NAMALWA (cell line): ENCODE measurements around the gene MERTK.
A peak's percentile ranks its signal among the peaks of the same experiment; 100 is the strongest.
"Not testable (repeated sequence)": the region's sequence is repeated elsewhere in the genome, so short reads cannot be mapped to it uniquely, and the experiment has no call there.

Experiments
- DNase-seq: peaks from one replicate; pipeline ENCODE4 v3.0.0-alpha.2; 2015; ENCODE audit warnings: low spot score

Gene MERTK

DNA sequence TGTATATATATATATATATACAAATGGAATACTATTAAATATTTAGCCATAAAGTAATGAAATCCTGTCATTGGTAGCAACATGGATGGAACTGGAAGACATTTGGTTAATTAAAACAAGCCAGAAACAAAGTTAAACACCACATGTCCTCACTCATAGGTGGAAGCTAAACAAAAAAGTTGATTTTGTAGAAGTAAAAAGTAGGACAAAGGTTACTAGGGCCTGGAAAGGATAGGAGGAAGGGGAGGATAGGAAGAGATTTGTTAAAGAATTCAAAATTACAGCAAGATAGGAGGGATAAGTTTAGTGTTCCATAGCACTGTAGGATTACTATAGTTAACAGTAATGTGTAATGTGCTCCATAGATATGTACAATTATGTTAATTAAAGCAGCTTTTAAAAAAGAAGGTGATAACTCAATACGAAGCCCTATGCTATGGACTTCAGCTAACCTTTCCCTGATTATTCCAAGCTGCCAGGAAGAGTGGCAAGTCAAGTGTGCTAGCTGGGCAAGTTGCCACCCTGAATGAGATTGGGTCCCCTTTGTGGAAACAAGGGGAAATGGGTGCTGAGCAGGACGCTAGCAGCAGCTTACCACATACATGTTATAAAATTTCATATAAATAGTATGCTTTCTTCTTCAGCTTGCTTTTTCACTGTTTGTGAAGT is 12.3 kb downstream of the MERTK start:
- DNase-seq: no peak

DNA sequence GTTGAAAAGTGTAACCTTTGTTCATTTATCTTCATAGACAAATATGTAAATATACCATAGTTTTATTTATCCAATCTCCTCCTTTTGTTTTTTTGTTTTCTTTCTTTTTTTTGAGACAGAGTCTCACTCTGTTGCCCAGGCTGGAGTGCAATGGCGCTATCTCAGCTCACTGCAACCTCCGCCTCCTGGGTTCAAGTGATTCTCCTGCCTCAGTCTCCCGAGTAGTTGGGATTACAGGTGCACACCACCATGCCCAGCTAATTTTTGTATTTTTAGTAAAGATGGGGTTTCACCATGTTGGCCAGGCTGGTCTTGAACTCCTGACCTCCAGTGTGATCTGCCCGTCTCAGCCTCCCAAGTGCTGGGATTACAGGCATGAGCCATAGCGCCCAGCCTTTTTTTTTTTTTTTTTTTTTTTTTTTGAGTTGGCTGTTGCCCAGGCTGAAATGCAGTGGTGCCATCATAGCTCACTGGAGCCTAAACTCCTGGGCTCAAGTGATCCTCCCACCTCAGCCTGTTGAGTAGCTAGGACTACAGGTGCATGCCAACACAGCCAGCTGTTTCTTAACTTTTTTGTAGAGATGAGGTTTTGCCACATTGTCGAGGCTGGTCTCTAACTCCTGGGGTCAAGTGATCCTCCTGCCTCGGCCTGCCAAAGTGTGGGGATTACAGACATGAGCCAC is 13.0 kb downstream of the MERTK start:
- not testable (repeated sequence) for DNase-seq

DNA sequence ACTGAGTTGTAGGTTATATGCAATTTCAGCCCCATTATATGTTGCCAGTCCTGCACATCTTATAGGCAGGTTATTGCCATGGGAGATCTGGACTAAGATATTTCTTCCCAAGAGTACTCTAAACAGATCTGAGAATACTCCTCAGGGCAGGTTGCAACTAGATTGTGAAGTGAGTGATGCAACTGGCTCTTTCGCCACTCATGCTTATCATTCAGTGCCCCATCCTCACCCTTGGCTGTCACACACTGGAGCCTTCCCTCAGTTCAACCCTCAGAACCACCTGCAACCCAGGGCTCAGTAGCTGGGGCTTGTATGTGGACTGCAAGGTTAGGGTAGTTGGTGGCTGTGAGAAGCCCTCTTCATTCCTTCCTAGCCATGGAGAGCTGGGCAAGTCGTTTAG is 14.1 kb downstream of the MERTK start:
- DNase-seq: no peak

DNA sequence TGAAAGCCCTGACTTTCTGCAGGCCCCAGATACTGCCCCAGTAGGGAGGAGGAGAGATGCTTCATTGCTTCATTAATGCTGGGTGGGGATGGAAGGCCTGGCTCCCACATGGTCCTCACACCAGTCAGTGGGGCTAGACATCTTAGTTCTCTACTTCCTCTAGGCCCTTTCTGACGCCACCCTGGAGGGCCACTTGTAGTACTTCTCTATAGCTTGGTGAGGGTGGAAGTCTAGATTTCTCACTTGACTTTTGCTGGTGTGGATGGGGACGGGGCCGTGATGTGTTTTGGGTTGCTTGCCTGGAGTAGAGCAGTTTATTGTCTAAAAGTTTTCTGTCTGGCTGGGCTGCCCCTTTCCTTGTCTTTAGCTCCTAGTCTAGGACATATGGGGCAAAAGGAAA is 18.7 kb downstream of the MERTK start:
- DNase-seq: no peak

DNA sequence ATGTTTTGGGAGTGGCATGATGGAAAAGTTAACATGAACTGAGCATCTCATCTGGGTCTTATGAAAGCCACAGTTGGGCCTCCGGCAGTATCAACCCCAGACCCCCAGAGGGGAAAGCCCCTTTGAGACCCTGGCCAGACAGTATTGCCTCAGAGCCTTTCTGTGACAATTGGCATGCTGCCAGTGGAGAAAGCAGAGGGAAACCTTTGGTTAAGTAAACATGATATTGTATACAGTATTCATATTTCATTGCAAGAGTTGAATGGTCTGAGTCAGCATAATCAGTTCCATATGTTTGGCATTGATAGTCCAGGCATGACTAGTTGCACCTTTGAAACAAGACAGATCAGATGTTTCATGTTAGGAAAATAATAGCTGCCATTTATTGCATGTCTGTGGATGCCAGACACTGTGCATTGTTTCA is 20.0 kb downstream of the MERTK start:
- no peak for DNase-seq

DNA sequence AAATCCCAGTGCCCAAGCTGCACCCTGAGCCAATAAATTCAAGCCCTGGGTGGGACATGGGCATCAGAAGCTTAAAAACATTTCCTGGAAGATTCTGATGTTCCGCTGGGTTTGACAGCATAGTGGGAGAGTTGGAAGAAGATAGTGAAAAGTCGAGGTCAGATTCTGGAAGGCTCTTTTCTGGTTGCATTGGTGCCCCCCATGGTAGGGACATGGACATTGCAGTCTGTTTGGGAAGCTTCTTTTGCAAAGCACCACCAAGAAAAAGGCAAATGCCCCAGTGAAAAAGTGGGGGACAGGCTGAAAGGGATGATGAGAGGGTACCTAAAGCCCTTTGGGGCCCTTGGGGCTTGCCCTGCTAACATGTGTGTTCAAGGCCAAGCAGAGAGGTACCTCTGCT is 21.0 kb downstream of the MERTK start:
- peak; percentile 19 for DNase-seq

DNA sequence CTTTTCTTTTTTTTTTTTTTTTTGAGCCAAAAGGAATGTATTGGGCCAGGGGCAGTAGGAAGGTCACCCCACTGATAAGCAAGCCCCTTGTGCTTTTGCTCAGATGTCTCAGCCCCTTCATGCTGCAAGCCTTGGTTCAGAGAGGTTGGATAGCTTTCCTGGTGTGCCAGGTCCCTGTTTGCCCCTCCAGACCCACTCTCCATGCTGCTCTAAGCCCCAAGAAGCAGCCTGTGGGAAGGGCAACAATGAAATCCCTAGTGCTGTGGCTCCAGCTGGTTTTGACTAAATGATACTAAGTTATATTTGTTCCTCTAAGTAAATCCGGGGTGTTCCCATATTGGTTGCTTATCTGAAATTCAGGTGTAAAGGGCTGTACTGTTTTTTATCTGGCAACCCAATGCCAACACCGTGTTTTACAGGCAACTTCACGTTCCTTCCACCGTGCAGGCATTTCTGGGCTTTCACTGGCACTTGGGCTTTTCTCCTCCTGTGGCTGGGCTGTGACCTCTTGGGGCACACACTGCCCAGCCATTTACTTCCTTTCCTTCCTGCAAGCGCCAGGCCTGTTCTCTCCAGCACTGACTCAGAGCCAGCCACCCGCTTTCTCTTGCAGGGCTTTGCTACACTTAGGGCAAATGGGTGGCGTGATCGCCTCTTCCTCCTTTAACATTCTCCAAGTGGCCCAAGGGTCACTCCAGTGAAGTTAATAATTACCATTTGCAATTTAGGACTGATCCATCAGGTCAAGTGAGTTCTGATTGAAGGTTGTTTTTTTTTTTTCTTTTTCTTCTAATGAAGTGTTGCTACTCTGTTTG is 21.6 kb downstream of the MERTK start:
- DNase-seq: no peak

DNA sequence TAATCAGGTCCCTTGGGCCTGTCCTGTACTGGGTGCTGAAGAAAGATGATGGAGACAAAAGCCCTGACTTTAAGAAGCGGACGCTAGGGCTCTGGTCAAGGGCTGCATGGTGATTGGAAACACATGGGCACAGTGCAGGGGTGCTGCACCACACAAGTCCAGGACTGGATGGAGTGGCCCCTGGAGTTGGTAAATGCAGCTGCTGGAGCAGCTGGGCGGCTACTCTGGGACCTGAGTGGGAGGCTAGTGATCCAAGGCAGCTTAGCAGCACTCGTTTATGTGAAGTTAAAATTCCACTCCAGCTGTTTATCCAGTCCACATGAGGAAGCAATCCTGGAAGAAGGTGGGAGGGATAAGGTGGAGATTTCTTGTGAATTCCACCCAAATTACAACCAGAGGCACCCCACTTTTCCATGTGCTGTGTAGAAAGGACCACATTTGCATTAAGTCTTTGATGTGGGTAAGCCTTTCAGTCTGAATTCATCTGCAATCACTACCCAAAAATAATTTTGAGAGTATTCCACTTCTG is 24.9 kb downstream of the MERTK start:
- DNase-seq: no peak

DNA sequence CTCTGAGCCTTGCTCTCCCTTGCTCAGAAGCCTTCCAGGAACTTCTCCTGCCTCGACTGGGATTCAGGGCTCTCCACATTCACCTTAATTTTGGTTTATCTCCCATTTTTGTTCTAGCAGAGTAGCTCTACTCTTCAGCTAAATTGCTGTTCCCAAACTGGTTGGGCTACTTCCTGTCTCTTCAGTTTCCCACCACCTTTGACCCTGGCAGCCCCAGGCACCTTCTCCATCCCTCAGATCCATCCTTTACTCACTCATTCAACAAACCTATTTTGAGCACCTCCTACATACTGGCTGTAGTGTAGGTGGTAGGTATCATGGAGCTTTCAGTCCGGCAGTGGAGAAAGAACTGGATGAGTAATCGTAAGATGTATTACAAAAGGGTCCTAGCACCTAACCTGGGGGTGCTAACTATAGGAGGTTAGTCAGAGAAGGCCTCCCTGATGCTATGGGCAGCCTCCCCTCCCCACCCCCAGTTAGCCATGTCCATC is 26.3 kb downstream of the MERTK start:
- DNase-seq: no peak

DNA sequence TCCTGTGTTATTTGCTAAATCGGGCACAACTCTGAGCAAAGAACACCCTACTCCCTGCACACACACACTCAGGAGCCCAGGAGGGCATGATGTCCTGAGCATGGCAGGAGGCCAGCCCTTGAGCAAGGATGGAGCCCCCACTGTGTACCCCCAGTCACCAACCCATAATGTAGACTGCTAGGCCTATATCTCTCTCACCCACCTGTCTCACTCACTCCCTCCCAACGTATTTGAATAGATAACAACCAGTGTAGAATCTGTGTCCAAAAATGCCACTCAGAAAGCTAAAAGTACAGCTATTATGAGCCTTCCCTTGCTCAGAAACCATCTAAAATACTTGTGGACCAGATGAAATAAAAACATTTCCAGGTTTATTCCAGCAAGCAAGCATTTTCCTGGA is 29.3 kb downstream of the MERTK start:
- DNase-seq: no peak

DNA sequence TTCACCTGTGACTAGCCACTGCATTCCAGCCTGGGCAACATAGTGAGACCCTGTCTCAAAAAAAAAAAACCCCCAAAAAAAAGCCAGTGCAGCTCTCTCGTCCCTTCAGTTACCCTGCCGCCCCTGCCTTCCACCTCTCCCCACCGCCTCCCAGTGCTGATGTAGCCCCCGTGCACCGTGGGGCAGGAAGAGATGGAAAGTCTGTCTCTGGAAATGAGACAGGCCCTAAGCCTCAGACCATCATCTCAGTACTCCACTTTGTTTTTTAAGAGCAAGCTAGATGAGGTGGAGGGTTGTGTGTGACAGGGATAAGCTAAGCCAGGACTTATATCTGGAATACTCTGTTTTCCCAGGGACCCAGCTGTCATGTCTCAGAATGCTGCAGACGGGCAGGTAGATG is 32.0 kb downstream of the MERTK start:
- no peak for DNase-seq

DNA sequence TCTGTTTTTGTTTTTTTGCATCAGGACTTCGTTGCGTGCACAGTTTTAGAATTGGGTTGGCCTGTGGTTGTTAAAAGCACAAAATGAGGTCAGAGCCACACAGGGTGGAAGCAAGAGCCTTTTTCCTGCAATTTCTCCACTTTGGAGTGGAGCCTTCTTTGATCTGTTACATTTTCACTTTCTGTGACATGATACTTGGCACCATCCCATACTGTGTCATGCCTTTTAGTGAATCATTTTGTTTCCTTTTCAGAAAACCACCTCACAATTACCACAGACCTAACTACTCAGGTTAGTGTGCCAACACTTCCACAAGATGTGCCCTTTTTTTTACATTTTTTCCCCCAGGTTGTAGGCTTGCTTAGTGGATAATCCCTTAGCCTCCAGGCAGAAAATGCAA is 32.5 kb downstream of the MERTK start:
- DNase-seq: no peak

DNA sequence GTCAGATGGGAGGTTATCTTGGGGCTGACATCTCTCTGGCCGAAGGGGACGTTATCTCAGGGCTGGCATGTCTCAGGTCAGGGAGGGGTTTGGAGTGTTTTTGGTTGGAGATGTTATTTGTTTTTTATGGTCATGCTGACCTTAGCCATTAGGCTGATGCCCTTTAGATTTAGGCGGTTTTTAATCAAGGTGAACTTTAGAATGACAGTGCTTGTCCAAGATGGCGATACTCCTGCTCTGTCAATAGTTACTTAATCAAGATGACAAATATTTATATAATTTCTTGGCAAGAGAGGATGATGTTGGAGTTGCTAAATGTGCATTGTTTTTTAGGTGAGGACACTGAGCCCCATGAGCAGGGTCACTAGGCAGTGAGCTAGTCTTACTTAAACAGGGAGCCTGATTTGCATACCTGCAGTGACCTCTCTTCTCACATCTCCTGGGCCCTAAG is 34.5 kb downstream of the MERTK start:
- DNase-seq: no peak

DNA sequence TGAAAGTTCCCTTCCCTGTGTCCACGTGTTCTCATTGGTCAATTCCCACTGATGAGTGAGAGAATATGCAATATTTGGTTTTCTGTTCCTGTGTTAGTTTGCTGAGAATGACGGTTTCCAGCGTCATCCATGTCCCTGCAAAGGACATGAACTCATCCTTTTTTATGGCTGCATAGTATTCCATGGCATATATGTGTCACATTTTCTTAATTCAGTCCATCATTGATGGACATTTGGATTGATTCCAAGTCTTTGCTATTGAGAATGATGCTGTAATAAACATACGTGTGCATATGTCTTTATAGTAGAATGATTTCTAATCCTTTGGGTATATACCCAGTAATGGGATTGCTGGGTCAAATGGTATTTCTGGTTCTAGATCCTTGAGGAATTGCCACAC is 35.5 kb downstream of the MERTK start:
- DNase-seq: not testable (repeated sequence)

DNA sequence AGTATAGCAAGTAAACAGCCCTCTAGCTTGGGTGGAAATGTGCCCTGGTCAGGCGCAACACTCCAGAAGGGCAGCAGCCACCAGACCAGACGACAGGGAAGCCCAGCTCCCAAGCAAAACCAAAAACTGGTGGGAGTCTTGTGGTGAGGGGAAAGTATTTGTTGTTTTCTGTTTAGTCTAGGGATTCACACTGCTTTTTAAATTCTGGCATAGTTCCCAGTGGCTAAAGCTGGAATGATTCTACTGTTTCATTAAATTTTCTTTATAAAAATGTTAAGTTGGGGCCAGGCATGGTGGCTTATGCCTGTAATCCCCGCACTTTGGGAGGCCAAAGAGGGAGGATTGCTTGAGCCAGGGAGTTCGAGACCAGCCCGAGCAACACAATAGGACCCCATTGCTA is 38.5 kb downstream of the MERTK start:
- no peak for DNase-seq

DNA sequence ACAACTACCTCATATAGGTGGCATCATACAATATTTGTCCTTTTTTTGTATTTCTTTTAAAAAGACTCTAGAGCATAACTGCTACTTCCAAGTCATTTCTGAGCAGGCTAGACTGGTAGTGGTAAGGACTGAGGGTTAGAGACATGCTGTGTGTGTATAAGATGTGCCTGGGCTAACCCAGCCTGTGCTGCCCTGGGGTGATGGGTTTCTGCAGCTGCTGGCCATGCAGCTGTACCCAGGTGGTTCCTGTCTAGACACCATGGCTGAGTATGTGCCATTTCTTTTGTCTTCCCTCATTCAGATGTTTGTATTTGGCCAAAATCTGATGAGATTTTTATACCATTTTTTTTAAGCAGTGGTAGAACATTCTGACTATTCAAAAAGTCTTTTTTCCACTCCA is 40.0 kb downstream of the MERTK start:
- DNase-seq: no peak

DNA sequence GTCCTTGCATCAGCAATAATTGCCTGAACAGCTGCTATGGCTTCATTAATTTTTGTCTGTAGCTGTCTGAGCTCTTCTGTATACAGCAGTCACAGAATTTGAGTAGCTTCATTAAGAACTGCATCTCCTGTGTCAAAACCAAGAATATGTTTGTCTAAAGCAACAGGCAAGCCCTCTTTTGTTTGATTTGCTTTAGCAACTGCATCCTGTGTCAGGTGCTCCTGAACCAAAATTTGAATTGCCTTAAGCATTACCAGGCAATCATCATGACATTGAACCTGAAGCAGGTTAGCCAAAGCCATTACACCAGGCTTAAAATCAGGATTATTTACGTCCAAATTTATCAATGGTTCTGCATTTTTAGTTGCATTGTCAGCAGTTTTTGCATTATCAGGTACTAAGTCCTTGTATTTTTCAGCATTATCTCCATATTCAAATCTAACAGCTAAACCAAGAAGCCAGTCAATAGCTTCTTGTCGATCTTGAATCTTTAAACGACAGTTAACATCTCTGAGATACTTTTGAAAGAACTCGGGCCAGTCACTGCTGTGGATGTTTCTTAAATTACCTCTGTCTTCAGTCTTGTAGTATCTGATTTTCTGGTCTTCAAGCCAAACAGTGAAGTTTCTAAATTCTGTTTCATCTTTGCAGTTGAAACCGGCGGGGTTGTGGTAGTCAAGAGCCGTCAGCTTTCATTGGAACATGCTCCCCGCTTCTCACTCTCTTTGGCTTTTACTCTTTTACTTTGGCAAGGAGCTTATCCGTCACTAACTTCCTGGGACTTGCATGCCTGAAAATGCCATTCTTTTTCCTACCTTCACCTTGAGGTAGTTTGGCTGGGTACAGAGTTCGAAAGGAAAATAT is 42.2 kb downstream of the MERTK start:
- no peak for DNase-seq

DNA sequence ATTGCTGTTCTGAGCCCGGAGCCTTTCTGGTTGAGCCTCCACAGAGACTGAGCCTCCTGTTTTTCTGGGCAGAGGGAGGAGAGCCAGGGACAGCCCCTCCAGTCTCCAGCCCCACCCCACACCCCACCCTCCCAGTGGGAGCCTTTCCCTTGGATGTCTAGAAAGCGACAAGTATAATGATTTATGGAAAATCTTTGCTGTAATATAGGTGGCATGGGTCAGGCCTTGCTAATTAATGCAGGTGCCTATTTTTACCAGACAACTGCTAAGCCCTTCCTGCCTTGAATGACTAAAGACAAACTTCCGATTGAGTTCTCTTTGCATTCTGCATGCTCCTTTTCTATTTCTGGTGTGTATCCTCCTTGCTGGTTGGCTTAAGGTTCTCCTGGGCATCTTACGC is 43.1 kb downstream of the MERTK start:
- DNase-seq: no peak

DNA sequence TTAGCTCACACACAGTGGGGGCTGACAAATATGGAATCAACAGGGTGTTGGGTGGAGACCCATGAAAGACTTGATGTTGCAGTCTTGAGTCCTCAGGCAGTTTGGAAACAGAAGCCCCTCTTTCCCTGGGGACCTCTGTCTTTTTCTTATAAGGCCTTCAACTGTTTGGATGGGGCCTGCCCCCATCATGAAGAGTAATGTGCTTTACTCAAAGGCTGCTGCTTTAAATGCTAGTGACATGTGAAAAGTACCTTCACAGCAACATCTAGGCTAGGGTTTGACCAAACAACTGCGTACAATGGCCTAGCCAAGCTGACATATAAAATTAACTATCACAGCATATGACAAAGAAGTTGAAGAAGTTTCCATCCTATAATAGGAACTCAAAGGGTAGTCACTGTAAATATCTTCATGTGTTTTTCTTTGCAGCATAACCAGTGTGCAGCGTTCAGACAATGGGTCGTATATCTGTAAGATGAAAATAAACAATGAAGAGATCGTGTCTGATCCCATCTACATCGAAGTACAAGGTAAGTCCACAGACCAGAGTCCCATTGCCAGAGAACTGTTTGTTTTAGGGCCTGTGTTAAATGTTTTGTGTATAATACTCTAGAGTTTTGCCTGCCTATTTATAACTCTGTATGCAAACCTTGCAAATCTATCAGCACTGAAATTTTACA is 46.3 kb downstream of the MERTK start:
- peak; percentile 26 for DNase-seq

DNA sequence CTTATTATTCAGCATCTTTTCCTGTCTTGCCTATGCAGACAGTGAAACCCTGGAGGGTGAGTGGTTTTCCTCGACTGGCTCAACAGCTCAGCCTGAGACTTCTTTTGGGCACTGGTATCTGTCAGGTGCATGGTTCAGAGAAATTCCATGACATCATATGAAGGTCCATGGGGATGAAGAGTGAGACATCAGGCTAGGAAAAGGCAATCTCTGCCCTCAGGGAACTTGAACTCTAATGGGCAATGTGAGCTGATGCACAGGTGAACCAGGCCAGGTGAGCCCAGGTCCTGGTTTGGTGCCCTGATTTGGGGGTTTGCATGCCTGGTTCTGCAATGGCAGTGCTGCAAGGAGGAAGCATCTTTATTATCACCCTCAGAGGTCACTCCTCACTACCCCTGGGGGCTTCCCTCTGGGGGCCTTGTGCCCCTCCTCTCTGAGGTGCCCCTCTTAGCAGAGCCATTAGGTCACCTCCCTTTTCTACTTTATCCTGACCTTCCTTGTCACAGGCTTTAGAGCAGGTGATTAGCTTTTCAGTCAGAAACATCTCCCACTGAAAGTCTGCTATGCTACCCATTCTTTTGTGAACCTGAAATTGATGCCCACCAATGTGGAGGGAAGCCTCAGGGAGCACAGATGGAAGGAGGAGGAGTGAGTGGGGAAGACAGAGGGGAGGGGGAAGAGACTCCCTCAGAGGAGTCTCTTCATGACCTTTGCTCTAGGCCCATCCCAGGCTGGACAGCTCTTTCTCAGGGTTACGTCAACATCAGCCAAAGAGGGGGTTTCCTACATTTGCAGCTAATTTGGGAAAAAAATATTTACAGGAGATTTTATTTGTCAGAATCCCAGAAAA is 47.3 kb downstream of the MERTK start:
- no peak for DNase-seq
